ENCODE measurements around the gene PPP1R36. TPM values are rescaled to one million over a fixed set of nuclear protein-coding genes. Genes with fewer than 3 reads are reported as not detected.

The PPP1R36 gene, protein sequence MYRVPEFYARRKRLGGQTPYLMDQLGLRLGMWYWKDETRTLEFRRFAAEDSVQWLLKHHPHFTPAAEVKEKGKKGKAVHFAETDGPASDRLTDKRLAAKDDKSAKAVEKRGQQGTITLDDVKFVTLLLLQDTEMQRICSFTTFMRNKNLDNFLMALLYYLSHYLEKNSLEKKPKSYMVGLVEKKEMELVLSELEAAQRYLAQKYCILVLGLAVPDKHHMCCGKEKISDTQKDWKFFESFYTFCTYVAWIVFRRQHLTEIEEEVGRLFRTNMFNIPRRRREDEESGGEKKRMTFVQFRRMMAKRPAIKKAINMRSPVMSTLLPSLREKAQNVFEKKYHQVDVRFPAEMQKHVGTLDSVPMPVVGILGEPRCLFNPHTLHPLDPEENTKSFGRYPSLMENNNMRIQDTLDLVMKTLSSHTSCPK
- 0.19 TPM in 1 of 2 replicates, not detected in the other for polyA plus RNA-seq

DNA sequence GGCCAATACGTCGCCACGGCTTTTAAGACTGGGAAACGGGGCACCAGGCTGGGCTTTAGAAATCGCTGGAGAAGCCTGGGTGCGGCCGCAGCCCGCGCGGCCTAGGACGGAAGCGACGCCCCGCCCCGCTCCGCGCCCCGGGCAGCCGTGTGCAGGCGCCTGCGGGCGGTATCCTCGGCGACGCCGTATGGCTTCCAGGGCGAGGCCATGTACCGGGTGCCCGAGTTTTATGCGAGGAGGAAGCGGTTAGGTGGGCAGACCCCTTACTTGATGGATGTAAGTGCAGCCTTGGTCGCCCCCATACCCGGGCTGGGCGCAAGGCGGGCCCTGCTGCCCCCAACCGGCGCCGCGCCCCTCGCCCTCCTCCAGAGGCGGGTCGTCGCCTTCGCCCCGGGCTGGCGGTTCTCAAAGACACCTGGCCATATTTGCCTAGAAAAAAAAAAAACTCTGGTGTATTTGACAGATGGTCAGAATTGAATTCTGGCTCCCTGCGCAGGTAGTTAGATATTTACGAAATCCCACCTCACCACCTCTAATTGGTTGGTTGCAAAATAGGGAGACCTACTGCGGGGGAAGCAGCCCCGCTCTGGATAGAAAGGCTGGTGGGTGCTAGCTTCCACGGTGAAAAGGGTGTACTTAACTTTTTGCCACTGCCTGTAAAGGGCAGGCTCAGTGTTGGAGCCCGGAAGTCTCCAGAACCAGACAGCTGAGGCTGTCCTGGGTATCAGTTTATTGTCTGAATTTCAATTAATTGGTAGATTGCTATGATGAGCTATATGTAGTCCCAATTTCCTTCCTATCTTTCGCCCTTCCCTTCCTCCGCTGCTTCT, at the start of gene PPP1R36:
TSS of gene PPP1R36 (plus strand) at position 171 of the 830 bp plus-strand sequence. CDS start at position 208, 37 bp downstream.

DNA sequence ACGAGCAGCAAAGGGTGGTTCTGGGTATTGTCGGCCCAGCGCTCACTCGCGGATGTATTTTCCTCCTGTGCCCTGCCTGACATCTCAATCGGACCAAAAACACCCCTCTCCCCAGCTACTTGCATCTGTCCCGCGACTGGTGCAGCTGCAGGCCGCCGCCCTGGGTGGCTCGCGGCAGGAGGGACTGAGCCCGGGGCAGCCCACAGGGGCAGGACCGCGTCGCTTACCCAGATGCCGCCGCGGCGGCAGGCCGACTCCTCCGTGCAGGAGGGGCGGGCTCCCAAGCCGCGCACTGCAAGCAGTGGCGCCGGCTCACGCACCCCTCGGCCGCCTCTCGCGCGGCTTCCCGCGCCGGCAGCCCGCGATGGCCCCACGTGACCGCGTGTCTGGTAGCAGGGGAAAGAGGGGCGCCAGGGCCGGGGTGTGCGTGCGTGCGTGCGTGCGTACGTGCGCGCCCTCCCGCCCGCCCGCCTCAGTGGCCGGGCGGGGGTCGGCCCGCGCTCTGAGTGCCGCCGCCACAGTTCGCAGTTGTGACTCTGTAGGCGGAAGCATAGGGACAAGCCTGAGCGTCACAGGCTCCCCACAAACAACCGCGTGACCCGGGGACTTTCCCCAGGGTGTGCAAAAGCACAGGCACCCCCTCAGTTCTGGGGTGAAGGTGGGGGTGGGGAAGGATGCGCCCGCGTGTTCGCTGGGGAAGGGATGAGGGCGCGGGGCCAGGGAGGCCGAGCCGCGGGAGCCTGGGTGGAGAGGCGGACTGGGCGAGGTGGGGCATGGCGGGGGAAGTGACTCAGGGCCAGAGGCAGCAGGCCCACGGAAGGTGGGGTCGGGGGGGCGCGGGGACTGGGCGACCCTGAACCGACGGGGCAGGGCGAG, 46.1 kb upstream of the PPP1R36 start, which contains the start of gene ZBTB25:
TSS of gene ZBTB25 (minus strand) at position 405 of the 876 bp plus-strand sequence. CDS start 13,305 bp downstream, outside the sequence.

DNA sequence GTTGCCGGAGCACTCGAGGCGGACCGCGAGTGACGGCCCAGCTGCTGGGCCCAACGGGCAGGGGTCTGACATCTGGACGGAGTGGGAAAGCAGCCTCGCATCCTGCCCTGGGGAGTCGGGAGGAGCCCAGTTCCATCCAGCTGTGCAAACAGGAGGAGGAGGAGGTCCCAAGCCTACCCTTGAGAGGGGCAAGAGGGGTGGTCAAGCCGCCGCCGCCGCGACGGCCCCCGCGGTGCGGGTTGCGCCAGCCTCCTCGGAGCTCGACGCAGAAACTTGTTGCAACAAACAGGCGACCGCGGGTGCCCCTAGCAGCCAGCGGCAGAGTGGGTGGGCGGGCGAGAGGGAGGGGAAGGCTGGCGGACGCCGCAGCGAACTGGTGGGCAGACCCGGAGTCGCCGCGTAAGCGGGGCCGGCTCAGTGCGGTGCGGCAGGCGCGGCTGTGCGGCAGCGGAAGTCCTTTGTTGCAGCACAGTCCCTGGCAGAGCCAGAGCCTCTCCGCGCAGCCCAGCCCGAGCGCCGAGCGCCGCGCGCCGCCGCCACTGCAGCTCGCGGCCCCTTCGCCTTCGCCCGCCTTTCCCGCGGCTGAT, 45.4 kb upstream of the PPP1R36 start, which contains the start of gene ZBTB1:
TSS of gene ZBTB1 (plus strand) at position 461 of the 587 bp plus-strand sequence. CDS start 16,735 bp downstream, outside the sequence.

DNA sequence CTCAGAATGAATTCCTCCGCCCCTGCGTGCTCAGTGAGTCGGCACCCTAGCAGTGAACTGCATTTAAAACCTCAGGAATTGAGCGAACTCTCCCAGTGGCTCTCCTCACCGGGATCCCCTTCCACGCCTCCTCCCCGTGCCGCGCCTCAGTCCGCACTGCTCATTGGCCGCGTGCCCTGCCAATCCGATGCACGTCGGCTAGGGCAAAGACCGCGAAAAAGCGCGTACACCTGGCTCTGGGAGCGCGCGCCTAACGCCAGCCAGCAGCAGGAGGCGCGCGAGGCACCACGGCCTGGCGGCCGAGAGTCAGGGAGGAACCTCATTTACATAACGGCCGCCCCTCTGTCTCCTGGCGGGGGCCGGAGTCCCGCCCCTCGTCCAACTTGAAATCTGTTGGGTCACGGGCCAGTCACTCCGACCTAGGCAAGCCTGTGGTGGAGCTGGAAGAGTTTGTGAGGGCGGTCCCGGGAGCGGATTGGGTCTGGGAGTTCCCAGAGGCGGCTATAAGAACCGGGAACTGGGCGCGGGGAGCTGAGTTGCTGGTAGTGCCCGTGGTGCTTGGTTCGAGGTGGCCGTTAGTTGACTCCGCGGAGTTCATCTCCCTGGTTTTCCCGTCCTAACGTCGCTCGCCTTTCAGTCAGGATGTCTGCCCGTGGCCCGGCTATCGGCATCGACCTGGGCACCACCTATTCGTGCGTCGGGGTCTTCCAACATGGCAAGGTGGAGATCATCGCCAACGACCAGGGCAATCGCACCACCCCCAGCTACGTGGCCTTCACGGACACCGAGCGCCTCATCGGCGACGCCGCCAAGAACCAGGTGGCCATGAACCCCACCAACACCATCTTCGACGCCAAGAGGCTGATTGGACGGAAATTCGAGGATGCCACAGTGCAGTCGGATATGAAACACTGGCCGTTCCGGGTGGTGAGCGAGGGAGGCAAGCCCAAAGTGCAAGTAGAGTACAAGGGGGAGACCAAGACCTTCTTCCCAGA, 9.3 kb upstream of the PPP1R36 start, which contains the start of gene HSPA2:
TSS of gene HSPA2 (plus strand) at position 534 of the 995 bp plus-strand sequence. CDS start at position 643, 109 bp downstream.

Other genes with a start within 250 kb of the PPP1R36 start
- gene MTHFD1, start 161.6 kb upstream of the PPP1R36 start, polyA plus RNA-seq = 32.2 and 36.5 TPM in 2 replicates
- 0.28 and 3.8 TPM in 2 replicates for gene AKAP5, start 84.5 kb upstream of the PPP1R36 start, polyA plus RNA-seq
- 15.8 and 18.6 TPM in 2 replicates for gene ZBTB25, start 46.1 kb upstream of the PPP1R36 start, polyA plus RNA-seq
- gene ZBTB1, start 45.2 kb upstream of the PPP1R36 start, polyA plus RNA-seq = 10.3 and 14.3 TPM in 2 replicates
- gene HSPA2, start 9.2 kb upstream of the PPP1R36 start, polyA plus RNA-seq = 0.14 and 0.35 TPM in 2 replicates
- 0.78 and 1.6 TPM in 2 replicates for gene PLEKHG3, start 154.5 kb downstream of the PPP1R36 start, polyA plus RNA-seq

All from Purkinje cell (primary cell).